GM12872 (cell line): Measurements from ENCODE around the gene RNF187.

Source experiments
- TF ChIP-seq, protein P1 (sequence below): IDR thresholded peaks from 3 replicates; pipeline ENCODE4 v1.5.1; 2011; ENCODE audit warnings: low read depth, mild to moderate bottlenecking, low read length, moderate library complexity; ENCODE audit not compliant: insufficient read depth

The RNF187 gene

DNA sequence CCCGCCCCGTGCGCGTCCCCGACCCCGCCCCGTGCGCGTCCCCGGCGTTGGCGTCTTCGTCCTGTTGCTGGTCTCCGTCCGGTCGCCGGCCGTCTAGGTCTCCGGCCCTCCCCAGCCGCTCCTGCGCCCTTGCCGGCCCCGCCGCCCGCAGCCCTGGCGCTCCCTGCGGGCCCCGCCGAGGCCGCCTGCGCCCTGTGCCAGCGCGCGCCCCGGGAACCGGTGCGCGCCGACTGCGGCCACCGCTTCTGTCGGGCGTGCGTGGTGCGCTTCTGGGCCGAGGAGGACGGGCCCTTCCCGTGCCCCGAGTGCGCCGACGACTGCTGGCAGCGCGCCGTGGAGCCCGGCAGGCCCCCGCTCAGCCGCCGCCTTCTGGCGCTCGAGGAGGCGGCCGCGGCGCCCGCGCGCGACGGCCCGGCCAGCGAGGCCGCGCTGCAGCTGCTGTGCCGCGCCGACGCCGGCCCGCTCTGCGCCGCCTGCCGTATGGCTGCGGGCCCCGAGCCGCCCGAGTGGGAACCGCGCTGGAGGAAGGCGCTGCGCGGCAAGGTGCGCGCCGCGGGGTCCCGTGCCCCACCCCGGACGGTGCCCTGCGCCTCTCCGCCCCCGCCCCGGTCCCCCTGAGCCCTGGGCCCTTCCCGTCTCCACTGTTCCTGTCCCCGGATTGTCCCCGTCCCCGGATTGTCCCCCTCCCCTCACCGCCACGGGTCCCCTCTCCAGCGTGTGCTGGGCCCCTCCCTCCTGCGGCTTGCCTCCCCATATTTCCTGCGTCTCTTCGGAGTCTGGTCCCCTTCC lies at the start of gene RNF187:
RNF187 (plus strand) TSS at position 47 of the 789 bp plus-strand sequence.
- TF ChIP-seq, protein P1, sequence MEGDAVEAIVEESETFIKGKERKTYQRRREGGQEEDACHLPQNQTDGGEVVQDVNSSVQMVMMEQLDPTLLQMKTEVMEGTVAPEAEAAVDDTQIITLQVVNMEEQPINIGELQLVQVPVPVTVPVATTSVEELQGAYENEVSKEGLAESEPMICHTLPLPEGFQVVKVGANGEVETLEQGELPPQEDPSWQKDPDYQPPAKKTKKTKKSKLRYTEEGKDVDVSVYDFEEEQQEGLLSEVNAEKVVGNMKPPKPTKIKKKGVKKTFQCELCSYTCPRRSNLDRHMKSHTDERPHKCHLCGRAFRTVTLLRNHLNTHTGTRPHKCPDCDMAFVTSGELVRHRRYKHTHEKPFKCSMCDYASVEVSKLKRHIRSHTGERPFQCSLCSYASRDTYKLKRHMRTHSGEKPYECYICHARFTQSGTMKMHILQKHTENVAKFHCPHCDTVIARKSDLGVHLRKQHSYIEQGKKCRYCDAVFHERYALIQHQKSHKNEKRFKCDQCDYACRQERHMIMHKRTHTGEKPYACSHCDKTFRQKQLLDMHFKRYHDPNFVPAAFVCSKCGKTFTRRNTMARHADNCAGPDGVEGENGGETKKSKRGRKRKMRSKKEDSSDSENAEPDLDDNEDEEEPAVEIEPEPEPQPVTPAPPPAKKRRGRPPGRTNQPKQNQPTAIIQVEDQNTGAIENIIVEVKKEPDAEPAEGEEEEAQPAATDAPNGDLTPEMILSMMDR = no peak

DNA sequence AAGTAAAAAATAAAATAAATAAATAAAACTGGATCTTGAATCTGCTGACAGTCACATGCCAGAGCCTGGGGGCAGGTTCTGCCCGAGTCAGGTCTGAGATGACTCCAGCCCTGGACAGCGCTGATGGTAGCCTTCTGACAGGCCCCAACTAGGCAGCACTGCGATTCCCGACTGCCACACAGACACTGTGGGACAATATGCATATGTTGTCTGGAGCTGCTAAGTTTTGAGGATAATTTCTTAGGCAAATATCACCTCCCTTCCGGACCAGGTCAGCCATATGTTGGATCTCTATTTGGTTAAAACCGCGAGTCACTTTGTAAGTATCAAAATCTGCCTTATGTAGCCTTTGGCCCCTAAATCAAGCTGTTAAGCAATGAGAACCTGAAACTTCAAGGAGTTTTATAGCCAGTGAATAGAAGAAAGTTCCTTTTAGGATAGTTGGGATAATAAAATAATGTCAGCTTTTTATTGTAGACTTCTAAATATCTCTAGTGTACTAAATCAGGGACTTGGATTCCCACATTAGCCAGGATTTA lies 49.7 kb upstream of the RNF187 start:
- TF ChIP-seq, protein P1 = no peak

DNA sequence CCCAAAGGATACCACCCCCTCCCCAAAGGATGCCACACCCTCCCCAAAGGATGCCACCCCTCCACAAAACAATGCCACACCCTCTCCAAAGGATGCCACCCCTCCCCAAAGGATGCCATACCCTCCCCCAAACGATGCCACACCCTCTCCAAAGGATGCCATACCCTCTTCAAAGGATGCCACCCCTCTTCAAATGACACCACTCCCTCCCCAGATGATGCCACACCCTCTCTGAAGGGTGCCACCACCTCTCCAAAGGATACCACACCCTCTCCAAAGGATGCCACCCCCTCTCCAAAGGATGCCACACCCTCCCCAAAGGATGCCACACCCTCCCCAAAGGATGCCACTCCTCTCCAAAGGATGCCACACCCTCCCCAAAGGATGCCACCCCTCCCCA lies 48.9 kb upstream of the RNF187 start:
- TF ChIP-seq, protein P1 = no peak

GRCh38 chr1:228440761-228441500 lies 46.3 kb upstream of the RNF187 start:
- TF ChIP-seq, protein P1 = no peak

GRCh38 chr1:228443395-228443794 lies 43.8 kb upstream of the RNF187 start:
- TF ChIP-seq, protein P1 = no peak

DNA sequence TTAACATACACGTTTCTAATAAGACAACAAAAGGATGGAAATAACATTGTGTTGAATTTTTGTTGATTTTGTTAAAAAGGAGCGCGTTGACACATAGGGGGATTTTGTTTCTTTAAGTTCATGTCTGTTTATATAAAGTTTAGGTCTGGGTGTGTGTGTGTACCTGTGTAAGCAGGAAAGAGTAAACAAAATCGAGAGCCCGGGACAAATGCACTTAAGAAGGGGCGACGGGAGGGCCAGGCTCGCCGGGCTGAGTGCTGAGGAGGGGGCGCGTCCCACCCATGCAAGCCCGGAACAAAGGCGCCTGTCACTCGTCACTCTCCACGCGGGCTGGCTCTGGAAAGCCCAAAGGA lies 41.7 kb upstream of the RNF187 start:
- TF ChIP-seq, protein P1 = no peak

DNA sequence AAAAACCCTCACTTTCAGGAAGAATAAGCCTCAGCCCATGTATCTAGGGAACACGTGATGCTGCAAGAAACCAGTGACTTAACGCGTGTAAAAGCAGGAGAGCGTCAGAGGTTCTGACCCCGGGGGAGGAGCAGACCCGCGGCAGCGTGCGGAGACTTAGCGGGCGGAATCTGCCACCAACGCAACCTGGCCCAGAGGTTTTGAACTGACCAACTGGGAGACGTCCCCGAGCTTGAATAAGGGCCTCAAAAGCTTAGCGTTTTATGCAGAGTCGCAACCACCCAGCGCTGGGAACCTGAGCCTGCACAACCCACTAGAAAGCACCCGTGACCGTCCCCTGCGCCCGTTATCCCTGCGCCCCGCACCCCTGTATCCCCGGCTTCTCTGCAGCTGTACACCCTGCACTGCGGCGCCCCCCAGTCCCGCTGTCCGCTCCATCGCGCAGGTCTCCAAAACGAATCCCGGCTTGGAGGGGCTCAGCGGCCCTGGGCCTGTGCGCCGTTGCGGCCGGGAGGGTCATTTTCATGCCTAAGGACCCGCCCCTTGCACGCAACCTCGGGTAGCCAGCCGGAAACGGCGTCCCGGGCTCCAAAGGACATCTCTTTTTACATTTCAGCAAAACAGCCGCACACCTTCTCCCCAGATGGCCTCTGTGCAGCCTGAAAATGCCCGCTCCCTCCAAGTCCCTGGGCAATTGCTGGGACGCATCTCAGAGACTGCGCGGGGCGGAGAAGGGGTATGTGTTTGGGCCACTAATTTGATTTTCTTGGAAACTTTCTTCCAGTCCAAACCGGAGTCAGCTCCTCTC lies 41.1 kb upstream of the RNF187 start:
- TF ChIP-seq, protein P1 = no peak
